COR-L47 (cell line): ENCODE measurements around the gene PLEK2.
"Not testable (repeated sequence)": the region's sequence is repeated elsewhere in the genome, so short reads cannot be mapped to it uniquely, and the experiment has no call there.

Experiments used
- DNase-seq: peaks from one replicate; lab custom pipeline; 2025; lab: John Stamatoyannopoulos, UW

PLEK2 gene

DNA sequence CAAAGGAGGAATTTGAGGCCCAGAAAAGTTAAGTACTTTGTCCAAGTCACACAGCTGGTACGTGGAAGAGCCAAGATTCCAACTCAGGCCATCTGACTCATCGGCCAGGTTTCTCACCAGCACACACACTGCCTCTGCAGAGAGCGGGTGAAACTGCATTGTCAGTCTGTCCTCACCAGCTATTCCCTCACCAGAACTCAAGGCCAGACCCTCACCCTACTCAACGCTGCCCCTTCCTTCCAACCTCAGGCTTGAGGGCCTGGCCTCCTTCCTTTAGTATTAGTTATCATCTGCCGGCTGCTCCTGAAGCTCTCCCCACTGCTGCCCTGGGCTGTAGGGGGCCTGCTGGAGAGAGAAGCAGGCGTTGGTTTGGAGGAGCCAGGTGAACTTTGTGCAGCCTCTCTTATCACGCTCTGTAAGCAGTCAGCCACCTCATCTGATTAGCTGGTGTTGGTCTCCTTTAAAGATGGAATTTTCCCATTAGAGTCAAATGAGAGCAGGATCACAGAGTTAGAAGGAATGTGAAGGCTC lies 16.6 kb upstream of the PLEK2 start:
- DNase-seq: no peak

DNA sequence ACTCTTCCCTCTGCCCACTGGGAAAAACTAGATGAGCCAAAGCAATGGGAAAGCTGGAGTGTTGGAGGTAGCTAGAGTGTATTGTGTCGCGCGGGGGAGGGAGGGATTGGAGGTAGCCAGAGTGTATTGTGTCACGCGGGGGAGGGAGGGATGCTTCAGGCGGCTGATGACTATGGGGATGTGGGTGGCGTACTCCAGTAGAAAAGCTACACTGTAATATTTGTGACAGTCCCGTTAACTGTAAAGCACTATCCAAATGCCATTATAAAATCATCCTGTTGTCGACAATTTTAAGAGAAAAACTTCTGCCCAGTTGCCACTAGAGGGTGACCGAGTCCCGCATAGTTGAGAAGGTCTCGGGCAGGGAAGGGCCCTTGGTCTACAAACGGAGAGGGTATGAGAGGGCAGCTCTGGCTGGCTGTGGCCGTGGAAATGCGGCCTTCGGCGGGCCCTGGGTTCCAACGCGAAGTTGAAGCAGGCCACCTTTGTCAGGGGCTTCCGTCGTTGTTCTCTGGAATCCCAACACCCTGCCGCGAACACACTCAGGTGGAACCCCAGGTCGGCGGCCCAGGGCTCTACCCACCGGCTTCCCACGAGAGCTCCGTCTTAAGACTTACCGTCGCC lies 15.1 kb upstream of the PLEK2 start:
- DNase-seq: peak; percentile 73

DNA sequence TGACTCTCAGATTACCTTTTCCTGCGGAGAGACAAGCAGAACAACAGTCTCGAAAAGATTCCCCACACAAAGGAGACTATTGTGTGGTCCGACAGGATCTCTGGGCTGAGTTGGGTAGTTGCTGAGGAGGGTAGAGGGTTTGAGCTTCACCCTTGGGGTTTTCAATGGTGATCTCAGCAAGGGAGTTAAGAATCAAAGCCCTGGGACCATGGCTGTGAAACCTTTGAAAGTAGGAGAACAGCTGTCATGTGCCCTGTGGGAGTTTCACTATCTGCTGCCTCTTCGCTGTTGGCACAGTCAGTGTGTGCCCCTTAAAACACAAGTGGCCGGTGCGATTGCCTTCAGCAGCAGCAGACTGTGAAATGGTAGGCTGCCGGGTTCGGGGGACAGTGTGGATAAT lies 14.2 kb upstream of the PLEK2 start:
- DNase-seq: no peak

DNA sequence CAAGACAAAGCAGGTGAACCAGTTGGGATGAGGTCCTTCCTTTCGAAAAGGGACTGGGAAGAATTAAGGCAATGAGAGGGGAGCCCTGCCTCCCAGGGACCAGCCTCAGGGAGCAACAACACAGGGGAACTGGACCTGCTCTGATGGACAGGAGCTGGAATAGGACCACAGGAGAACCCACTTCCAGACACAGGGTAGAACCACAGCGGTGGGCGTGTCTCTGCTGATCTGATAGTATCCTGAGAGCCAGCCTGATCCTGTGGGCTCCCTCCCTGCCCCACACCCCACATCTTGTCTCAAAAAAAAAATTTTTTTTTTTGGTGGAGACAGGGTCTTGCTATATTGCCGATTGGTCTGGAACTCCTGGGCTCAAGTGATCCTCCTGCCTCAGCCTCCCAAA lies 13.6 kb upstream of the PLEK2 start:
- no peak for DNase-seq

DNA sequence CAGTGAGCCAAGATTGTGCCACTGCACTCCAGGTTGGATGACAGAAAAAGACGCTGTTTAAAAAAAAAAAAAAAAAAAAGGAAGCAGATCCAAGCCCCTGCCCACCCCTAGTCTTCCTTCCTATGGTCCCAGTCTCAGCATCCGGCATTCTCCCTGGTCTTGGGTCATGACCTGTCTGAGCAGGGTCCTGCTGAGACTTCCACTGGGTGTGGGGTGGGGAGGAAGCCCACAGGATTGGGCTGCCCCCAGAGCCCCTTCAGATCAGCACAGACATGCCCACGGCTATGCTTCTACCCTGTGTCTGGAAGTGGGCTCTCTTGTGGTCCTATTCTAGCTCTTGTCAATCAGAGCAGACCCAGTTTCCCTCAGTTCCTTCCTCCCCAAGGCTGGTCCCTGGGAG lies 12.6 kb upstream of the PLEK2 start:
- DNase-seq: no peak

DNA sequence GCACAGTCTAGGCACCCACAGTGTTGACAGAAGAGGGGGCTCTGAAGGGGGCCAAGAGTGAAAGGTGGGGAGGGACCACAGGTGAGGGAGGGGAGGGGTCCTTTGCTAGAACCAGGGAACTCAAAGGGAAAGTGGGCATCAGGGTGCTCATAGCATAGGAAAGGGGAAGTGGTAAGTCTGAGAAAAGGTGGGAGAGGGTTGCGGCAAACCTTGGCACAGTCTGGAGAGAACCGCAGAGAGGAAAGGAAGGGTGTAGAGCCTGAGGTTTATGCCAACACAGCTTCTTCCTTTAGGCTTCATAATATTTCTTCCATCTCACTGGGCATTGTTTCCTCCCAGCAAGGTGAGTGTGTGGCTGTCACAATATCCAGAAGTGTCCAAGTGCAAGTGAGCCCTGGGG lies 11.5 kb upstream of the PLEK2 start:
- DNase-seq: no peak

DNA sequence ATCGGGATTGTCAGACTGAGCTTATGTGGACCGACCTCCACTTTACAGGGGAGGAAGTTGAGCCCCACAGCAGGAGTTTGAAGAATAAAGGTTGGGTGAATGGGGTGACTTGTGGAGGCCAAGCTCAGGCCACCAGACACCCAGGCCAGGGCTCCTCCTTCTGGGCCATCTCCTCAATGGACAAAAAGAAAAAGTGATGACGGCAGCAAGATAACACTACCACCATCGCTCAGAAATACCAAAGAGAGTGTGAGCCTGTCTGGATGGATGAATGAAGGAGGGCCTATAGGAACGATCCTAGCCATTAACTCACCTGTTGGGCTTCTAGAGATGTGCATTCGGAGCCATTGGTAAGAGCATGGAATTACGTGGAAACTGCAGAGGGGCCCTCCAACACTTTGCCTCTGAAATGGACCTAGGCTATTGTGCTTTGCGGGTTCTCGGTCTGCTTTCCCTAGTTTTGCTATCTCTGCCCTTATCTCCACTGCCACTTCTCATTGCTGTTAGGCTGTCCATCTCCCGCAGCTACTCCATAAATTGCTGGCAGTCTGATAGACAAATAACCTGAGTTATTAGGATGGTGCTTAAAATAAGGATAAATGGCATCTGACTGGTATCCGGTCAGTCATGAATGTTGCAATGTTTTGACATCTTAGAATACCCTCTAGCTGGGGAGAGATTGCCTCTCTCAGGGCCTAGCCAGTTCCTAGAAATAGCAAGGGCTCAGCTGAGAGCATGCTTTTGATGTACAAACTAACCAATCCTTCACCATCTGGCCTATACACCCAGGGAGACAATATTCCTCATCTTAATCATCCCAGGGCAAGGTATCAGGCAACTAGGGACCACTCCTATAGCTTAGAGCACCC lies 9.6 kb upstream of the PLEK2 start:
- no peak for DNase-seq

DNA sequence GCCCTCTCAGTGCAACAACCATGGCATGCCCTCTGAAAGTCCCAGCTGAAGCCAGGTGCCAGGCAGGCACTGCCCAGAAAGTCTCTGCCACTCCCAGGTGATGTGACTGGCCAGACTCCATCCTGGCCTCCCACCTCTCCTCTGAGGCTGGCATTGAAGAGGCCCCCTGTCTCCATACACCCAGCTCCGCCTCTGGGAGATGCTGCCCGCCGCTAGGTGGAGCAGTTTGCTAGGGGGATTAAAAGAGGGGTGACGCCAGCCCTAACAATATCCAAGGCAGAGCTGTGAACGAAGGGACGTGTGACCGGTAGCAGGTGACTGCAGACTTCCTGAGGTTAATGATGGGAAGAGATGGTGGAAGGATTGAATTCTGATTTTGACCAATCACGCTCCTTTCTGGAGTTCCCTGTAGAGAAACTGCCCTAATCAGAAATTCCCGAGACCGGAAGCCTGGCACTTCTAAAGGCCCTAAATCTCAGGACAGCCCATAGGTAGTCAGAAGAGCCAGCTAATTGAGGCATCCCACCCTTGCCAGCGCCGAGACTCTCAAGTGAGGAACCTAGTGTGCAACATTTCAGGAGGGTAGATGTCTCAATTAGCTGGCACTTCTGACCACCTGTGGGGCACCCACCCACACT lies 8.3 kb upstream of the PLEK2 start:
- DNase-seq: no peak

DNA sequence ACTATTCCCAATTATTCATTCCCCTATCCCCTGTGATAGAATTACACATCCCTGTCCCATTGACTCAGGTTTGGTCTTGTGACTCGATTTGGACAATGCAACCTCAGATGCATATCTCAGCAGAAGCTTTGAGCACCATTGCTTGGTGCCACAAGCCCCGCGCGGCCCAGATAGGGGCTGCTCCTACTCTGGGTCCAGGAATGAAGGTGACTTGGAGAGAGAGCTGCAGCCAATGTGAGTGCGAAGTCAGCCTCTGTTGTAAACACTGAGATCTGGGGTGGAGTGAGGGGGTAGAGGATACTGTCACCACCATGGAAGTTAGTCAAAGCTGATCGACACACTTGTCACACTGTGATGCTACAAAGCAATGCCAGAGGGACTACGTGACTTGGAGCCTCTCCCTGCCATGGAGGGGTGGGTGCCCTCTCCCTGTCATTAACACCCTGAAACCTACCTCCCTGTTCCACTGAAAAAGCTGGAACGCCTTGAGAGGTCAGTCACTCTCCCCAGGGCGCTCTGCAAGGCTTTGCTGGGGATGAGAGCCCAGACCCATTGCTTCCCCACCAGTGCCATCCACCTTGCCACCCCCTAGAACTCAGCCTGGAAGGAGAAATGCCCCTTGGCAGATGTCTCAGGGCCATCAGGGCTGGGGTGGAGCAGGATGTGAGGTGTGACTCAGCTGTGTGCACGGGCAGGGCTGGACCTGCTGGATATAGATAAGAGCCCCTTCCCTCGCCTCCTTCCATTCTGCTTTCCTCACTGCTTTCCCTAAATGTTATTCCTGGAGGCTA lies 6.6 kb upstream of the PLEK2 start:
- DNase-seq: no peak

DNA sequence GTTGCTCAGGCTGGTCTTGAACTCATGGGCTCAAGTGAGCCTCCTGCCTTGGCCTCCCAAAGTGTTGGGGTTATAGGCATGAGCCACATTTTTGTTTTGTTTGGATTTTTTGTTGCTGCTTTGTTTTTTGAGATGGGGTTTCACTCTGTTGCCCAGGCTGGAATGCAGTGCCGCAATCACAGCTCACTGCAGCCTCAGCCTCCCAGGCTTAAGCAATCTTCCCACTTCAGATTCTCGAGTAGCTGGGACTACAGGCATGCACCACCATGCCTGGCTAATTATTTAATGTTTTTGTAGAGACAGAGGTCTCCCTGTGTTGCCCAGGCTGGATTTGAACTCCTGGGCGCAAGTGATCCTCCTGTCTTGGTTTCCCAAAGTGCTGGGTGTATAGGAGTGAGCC lies 5.7 kb upstream of the PLEK2 start:
- DNase-seq: no peak

DNA sequence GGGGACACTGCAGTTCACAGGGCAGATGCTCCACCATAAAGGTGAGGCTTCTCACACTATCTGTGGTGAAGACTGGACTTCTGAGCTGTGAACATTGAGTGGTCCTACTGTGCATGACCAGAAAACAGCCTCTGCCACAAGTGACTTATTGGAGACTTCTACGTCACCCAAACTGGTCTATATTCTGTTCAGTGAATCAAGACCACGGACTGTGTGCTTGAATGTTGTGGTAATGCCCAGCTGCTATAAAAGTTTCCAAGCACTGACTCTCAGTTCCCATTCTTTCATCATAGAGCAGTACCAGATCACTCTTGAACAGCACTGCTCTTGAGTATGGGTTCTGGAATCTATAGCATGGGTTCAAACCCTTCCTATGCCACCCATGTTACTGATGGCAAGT lies 4.8 kb upstream of the PLEK2 start:
- DNase-seq: no peak

DNA sequence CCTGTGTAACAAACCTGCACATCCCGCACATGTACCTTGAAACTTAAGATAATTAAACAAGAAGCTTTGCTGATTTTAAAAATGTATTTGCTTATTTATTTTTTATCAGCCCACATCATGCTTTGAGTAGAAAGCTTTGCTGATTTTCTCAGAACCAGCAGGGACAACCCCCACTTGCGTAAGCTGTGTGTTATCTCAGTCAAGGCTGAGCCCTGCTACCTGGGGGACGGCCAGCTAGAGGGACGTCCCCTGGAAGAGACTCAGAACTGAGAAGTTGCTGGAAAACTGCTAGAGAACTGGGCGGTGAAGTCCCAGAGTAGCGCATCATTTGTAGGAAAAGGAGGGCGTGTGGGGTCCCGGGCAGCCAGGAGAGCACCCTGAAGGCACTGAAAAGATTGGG lies 4.1 kb upstream of the PLEK2 start:
- DNase-seq: no peak

DNA sequence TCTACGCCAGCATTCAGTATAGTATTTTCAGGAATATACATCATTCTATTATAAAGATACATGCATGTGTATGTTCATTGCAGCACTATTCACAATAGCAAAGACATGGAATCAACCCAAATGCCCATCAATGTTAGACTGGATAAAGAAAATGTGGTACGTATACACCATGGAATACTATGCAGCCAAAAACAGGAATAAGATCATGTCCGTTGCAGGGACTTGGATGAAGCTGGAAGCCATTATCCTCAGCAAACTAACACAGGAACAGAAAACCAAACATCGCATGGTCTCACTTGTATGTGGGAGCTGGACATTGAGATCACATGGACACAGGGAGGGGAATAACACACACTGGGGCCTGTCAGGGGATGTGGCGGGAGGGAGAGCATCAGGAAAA lies 3.6 kb upstream of the PLEK2 start:
- not testable (repeated sequence) for DNase-seq

DNA sequence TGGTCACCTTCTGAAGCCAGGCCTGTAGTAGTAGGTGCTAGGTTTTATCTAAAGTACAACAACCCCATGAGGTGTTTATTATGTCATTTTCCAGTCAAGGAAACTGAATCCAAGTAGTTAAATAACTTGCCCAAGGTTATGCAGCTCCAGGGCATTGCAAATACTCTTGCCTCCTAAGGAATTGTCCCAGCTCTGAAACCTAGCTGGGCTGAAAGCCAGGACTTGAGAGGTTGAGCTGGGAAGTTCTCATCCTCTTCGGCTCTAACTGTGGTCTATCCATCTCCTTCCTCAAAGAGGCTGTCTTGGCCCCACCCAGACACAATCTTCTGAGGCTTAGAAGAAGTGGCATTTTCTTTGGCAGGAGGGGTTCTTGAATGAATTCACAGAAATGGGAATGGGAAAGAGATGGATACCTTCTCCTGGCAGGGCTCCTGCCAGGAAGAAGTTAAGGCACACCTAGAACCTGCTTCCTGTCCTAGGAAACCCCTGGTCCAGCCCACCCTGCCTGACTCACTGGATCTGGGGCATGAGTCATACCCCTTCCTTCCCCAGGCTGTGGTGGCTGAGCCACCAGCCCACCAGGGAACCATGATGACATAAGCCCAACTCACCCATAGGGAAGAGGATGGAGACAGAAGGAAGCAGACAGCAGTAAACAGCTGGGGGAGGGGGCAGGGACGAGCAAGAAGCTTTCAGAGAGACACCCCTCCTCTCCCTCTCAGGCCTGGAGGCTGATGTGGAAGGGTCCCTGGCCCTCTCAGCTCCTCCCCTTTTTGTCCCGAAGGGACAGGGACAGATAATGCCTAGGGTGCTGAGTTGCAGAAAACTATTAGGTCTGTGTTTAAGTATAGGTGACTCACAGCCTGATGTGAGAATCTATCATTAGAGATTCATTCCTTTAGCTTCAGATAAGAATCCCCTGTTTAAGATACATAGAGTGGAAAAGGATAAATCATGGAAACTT lies 2.1 kb upstream of the PLEK2 start:
- no peak for DNase-seq

DNA sequence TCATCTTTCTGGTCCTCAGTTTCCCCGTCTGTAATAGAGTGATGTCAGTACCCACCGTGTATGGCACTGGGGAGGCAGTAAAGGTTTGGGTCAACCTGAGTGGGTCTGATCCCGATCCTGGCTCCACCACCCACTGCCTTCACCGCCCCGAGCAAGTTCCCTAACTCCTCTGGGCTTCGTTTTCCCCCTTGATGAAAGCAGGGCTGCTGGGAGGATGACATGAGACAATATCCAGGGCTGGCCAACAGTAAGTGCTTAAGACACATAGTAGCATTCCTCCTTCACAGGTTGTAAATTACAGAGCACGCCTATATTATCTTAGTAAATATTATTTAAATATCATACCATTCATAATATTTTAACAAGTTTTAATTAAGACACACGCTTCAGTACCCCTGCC lies 595 bp downstream of the PLEK2 start:
- DNase-seq: no peak

DNA sequence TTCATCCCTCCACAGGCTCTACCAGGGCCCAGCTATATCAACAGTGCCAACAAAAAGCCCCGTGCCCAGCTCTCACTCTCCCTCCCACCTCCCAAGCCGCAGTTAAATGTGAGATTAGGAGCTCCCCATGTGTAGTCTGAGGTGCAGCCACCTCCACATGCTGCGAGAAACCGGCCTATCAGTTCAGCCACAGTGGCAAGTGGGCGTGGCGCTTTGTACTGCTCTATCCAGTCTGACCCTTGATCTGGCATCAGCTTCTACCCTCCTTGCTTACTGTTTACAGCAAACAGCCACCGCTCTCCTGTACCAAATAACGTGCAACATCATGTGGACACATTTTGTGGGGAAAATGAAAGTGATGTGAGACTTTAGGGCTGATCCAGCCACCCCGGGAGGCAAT lies 1.7 kb downstream of the PLEK2 start:
- DNase-seq: no peak

DNA sequence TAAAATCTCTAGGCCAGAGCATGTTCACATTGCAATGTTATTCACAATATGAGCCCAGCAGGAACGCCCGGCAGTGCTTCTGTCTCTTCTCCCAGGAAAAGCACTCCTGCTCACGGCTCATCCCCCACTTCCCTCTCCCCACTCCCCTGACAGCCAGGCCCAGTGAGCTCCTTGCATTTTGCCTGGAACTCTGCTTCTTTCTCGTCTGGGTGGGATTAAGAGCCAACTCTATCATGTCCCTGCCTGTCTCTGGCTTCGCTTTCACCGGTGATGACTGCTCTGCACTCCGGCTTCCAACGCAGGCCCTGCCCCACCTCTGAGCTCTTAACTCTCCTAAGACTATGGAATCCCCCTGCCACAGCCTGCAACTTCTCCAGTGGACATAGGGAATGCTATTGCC lies 2.5 kb downstream of the PLEK2 start:
- no peak for DNase-seq

DNA sequence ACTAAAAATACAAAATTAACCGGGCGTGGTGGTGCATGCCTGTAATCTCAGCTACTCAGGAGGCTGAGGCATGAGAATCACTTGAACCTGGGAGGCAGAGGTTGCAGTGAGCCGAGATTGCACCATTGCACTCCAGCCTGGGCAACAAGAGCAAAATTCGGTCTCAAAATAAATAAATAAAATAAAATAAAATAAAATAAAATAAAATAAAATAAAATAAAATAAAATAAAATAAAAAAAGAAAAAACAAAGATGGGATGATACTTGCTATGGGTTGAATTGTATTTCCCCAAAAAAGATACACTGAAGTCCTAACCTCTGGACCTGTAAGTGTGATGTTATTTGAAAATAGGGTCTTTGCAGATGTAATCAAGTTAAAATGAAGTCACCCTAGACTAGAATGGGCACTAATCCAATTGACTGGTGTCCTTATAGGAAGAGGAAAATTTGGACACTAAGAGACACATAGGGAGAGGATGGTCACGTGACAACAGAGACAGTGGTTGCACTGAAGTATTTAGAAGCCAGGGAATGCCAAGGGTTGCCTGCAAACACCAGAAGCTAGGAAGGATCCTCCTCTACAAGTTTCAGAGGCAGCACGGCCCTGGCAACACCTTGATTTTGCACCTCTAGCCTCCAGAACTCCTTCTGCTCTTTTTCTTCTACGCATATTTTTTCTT lies 3.7 kb downstream of the PLEK2 start:
- not testable (repeated sequence) for DNase-seq

DNA sequence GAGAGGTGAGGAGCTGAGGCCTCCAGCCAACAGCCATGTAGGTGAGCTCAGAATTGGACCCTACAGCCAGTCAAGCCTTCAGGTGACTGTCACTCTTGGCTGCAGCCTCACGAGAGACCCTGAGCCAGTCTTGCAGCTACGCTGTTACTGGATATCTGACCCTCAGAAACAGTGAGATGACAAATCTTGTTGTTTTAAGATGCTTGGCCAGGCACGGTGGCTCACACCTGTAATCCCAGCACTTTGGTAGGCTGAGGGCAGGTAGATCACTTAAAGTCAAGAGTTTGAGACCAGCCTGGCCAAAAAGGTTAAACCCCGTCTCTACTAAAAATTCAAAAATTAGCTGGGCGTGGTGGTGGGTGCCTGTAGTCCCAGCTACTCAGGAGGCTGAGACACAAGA lies 6.2 kb downstream of the PLEK2 start:
- no peak for DNase-seq

DNA sequence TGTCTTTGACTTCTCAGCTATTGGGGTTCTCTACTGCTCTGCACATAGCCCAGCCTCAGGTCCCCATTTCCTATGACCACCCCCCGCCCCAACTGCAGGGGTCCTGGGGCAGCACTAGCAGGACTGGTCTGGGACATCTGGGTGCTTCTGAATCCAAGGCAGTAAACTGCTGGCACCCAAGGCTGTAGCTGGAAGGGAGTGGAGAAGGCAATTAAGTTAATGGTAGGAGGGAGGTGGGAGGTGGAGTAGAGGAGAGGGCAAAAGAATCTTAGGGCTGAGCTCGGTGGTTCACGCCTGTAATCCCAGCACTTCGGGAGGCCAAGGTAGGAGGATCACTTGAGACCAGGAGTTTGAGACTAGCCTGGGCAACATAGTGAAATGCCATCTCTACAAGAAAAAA lies 11.5 kb downstream of the PLEK2 start:
- no peak for DNase-seq

DNA sequence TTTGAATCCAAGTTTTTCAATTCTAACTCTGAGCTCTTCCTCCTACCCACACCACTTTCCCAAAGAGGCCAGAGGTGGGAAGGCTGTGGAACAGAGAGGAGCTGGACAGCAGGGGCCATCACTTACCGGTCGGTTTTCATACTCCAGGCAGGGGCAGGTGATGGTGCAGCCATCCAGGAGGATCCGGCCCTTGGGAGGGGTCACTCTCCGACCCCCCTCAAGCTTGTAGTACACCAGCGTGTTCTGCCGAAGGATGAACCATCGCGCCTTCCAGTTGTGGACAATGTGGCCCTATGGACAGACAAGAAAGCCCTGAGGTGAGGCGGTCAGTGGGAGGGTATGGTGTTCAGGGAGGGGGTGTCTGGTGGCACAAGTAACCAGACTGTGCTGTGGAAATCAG lies 14.4 kb downstream of the PLEK2 start:
- DNase-seq: no peak
